Trophoblast cell (in vitro differentiated cells and primary cell): Measurements from ENCODE around the gene NOP53.
"Not testable (repeated sequence)": the region's sequence is repeated elsewhere in the genome, so short reads cannot be mapped to it uniquely, and the experiment has no call there.

Experiments used
- DNase-seq, 2 donors: peaks; one replicate each; pipeline ENCODE4 v3.0.0-alpha.2; 2016
- H2AFZ ChIP-seq: 2 replicates; pipeline ENCODE4 v1.6.1; 2013; ENCODE audit warnings: low read length, moderate library complexity, mild to moderate bottlenecking; ENCODE audit not compliant: insufficient read depth, poor library complexity
- H2AK5ac ChIP-seq: 2 replicates; pipeline ENCODE4 v1.6.1; 2013; ENCODE audit warnings: mild to moderate bottlenecking, low read length
- H2BK120ac ChIP-seq: 2 replicates; pipeline ENCODE4 v1.6.1; 2013; ENCODE audit warnings: low read length, mild to moderate bottlenecking, moderate library complexity; ENCODE audit not compliant: insufficient read depth, poor library complexity
- H2BK12ac ChIP-seq: 2 replicates; pipeline ENCODE4 v1.6.1; 2013; ENCODE audit warnings: mild to moderate bottlenecking, low read length, moderate library complexity
- H2BK5ac ChIP-seq: 2 replicates; pipeline ENCODE4 v1.6.1; 2013; ENCODE audit warnings: low read length, low read depth, moderate library complexity, mild to moderate bottlenecking; ENCODE audit not compliant: poor library complexity
- H3K14ac ChIP-seq: 2 replicates; pipeline ENCODE4 v1.6.1; 2013; ENCODE audit warnings: mild to moderate bottlenecking, low read length
- H3K18ac ChIP-seq: 2 replicates; pipeline ENCODE4 v1.6.1; 2013; ENCODE audit warnings: mild to moderate bottlenecking, low read length
- H3K23ac ChIP-seq: 2 replicates; pipeline ENCODE4 v1.6.1; 2013; ENCODE audit warnings: low read length
- H3K27ac ChIP-seq: 2 replicates; pipeline ENCODE4 v1.5.1; 2013; ENCODE audit warnings: low read depth, mild to moderate bottlenecking, inconsistent platforms, low read length, moderate library complexity
- H3K27me3 ChIP-seq: 2 replicates; pipeline ENCODE4 v1.6.1; 2013; ENCODE audit warnings: inconsistent platforms, mild to moderate bottlenecking, low read length, moderate library complexity; ENCODE audit not compliant: insufficient read depth
- H3K36me3 ChIP-seq, 2 experiments: 1 replicate in 1 of 2; 2 replicates in 1 of 2; pipeline ENCODE4 v1.6.1; 2013; ENCODE audit warnings: low read length in 2 of 2, mild to moderate bottlenecking in 2 of 2, moderate library complexity in 1 of 2; ENCODE audit not compliant: insufficient read depth in 2 of 2, control insufficient read depth in 1 of 2
- H3K4ac ChIP-seq: 2 replicates; pipeline ENCODE4 v1.6.1; 2013; ENCODE audit warnings: low read depth, mild to moderate bottlenecking, low read length, moderate library complexity
- H3K4me1 ChIP-seq, 2 experiments: 1 replicate in 1 of 2; 2 replicates in 1 of 2; pipeline ENCODE4 v1.6.1; 2013; ENCODE audit warnings: low read length in 2 of 2, mild to moderate bottlenecking in 2 of 2, moderate library complexity in 1 of 2; ENCODE audit not compliant: insufficient read depth in 2 of 2, control insufficient read depth in 1 of 2
- H3K4me2 ChIP-seq: 2 replicates; pipeline ENCODE4 v1.6.1; 2013; ENCODE audit warnings: inconsistent platforms, mild to moderate bottlenecking, low read length, moderate library complexity
- H3K4me3 ChIP-seq: 2 replicates; pipeline ENCODE4 v1.5.1; 2013; ENCODE audit warnings: mild to moderate bottlenecking, low read depth, low read length, inconsistent platforms
- H3K79me1 ChIP-seq: one replicate; pipeline ENCODE4 v1.6.1; 2013; ENCODE audit warnings: low read length
- H3K79me2 ChIP-seq: 2 replicates; pipeline ENCODE4 v1.6.1; 2013; ENCODE audit warnings: low read length, mild to moderate bottlenecking; ENCODE audit not compliant: control insufficient read depth, insufficient read depth, poor library complexity
- H3K9ac ChIP-seq: 2 replicates; pipeline ENCODE4 v1.6.1; 2013; ENCODE audit warnings: mild to moderate bottlenecking, low read length
- H3K9me3 ChIP-seq: 2 replicates; pipeline ENCODE4 v1.6.1; 2013; ENCODE audit warnings: low read depth, mild to moderate bottlenecking, control low read depth, inconsistent platforms, low read length; ENCODE audit not compliant: insufficient read depth
- H4K12ac ChIP-seq: 2 replicates; pipeline ENCODE4 v1.6.1; 2013; ENCODE audit warnings: low read depth, mild to moderate bottlenecking, low read length, moderate library complexity
- H4K8ac ChIP-seq: 2 replicates; pipeline ENCODE4 v1.6.1; 2013; ENCODE audit warnings: low read depth, mild to moderate bottlenecking, low read length, moderate library complexity
- H4K91ac ChIP-seq: one replicate; pipeline ENCODE4 v1.6.1; 2013; ENCODE audit warnings: low read depth, mild to moderate bottlenecking, low read length, moderate library complexity
- WGBS: extraction: QIAGEN DNeasy Blood & Tissue Kit; methylation state at CpG from one replicate; pipeline ENCODE4 v1.1.7; 2013; ENCODE audit warnings: missing lambda C conversion rate; ENCODE audit not compliant: insufficient read length, insufficient coverage; ENCODE audit errors: extremely low coverage; 5-methylcytosine and 5-hydroxymethylcytosine counted together

NOP53 gene

GRCh38 chr19:47768604-47769003 is 23.3 kb downstream of the NOP53 start:
- no CpG with 5 or more reads among the region's 2 CpGs for WGBS
- Histone ChIP-seq H4K8ac (no peak overlapping the region), H3K4ac (no peak overlapping the region), H2AK5ac (no peak overlapping the region), H4K12ac (no peak overlapping the region), H2BK12ac (no peak overlapping the region), H3K79me1 (no peaks in the 10 kb centered on the region), H3K36me3 (no peaks in the 10 kb centered on the region), H3K14ac (no peak overlapping the region), H3K18ac (no peak overlapping the region), H3K9me3 (peaks cover 3% of the 10 kb centered on the region), H2AFZ (no peak overlapping the region), H3K4me2 (no peak overlapping the region), H3K27ac (no peak overlapping the region), H3K4me1 (no peaks in the 10 kb centered on the region), H3K23ac (peak overlapping the region; percentile 69), H3K27me3 (no peaks in the 10 kb centered on the region), H2BK5ac (no peak overlapping the region), H4K91ac (no peak overlapping the region), H2BK120ac (no peak overlapping the region), H3K4me3 (no peak overlapping the region), H3K79me2 (no peaks in the 10 kb centered on the region), H3K9ac (no peak overlapping the region)
- DNase-seq: no peak

GRCh38 chr19:47769534-47769933 is 24.2 kb downstream of the NOP53 start:
- no peak for DNase-seq
- Histone ChIP-seq H2AK5ac (no peak overlapping the region), H3K18ac (no peak overlapping the region), H3K23ac (no peak overlapping the region), H3K4me3 (no peak overlapping the region), H3K79me2 (no peaks in the 10 kb centered on the region), H3K14ac (no peak overlapping the region), H4K8ac (no peak overlapping the region), H2BK5ac (no peak overlapping the region), H2BK12ac (no peak overlapping the region), H3K4me2 (no peak overlapping the region), H3K27me3 (no peaks in the 10 kb centered on the region), H3K27ac (no peak overlapping the region), H2BK120ac (no peak overlapping the region), H3K9ac (no peak overlapping the region), H3K9me3 (peaks cover 3% of the 10 kb centered on the region), H4K91ac (no peak overlapping the region), H3K4me1 (no peaks in the 10 kb centered on the region), H3K4ac (no peak overlapping the region), H3K79me1 (no peaks in the 10 kb centered on the region), H4K12ac (no peak overlapping the region), H2AFZ (no peak overlapping the region), H3K36me3 (no peaks in the 10 kb centered on the region)
- no CpG with 5 or more reads among the region's 3 CpGs for WGBS

- H2AK5ac ChIP-seq, H3K79me1 ChIP-seq, H4K12ac ChIP-seq, H3K4me3 ChIP-seq, DNase-seq, H3K9ac ChIP-seq, H3K4me2 ChIP-seq, H3K27ac ChIP-seq, H2BK12ac ChIP-seq, H2AFZ ChIP-seq, H3K4ac ChIP-seq, H3K4me1 ChIP-seq, H3K23ac ChIP-seq, H3K79me2 ChIP-seq, H3K9me3 ChIP-seq, H4K91ac ChIP-seq, H3K14ac ChIP-seq, H2BK5ac ChIP-seq, H2BK120ac ChIP-seq, H3K18ac ChIP-seq, H3K27me3 ChIP-seq, H4K8ac ChIP-seq, H3K36me3 ChIP-seq: not testable (repeated sequence)
- no CpG with 5 or more reads among the region's 6 CpGs for WGBS
Observed at GRCh38 chr19:47771291-47771690, 25.9 kb downstream of the NOP53 start.

GRCh38 chr19:47776568-47776967 is 31.2 kb downstream of the NOP53 start:
- Histone ChIP-seq H3K9me3 (no peaks in the 10 kb centered on the region), H4K12ac (no peak overlapping the region), H4K91ac (no peak overlapping the region), H2AK5ac (no peak overlapping the region), H3K4me1 (peaks cover 4 to 7% of the 10 kb centered on the region in 2 experiments), H3K18ac (no peak overlapping the region), H3K4me2 (no peak overlapping the region), H3K27ac (no peak overlapping the region), H3K79me2 (peaks cover 23% of the 10 kb centered on the region), H3K23ac (no peak overlapping the region), H3K27me3 (no peaks in the 10 kb centered on the region), H3K79me1 (peaks cover 12% of the 10 kb centered on the region), H3K4ac (no peak overlapping the region), H2BK5ac (no peak overlapping the region), H2AFZ (no peak overlapping the region), H2BK12ac (no peak overlapping the region), H3K14ac (no peak overlapping the region), H3K9ac (no peak overlapping the region), H4K8ac (no peak overlapping the region), H3K4me3 (no peak overlapping the region), H2BK120ac (no peak overlapping the region), H3K36me3 (peaks cover 12 to 13% of the 10 kb centered on the region in 2 experiments)
- WGBS: no CpG with 5 or more reads among the region's 4 CpGs
- DNase-seq: peak; percentile 25 to 48
